SK-N-SH (cell line): ENCODE measurements around the gene CHST13. TPM values are rescaled to one million over a fixed set of nuclear protein-coding genes. Genes with fewer than 3 reads are reported as not detected.
A peak's percentile ranks its signal among the peaks of the same experiment; 100 is the strongest.

ENCODE experiments used
- CTCF ChIA-PET: fragments of 300-600, 350-600 bp; formaldehyde crosslinking; extraction: SDS; loops from one replicate; lab custom pipeline; 2021; lab: Yijun Ruan, JAX
- POLR2A ChIA-PET: fragments of 350-600 bp; sonication (Branson Sonifier 250); formaldehyde crosslinking; extraction: SDS; loops from one replicate; lab custom pipeline; 2020; ENCODE audit warnings: antibody characterized with exemption, inconsistent platforms; lab: Yijun Ruan, JAX
- DNase-seq: peaks from one replicate; pipeline ENCODE4 v3.0.0; 2012
- H2AFZ ChIP-seq: fragments of 200-600 bp; sonication (generic); 2 replicates; pipeline ENCODE4 v1.8.1; 2016; ENCODE audit warnings: antibody characterized with exemption, mild to moderate bottlenecking, low read depth
- H3F3A ChIP-seq: fragments of 200-600 bp; sonication (generic); replicated peaks from 2 replicates; pipeline ENCODE3; 2016; ENCODE audit warnings: antibody characterized with exemption, mild to moderate bottlenecking; ENCODE audit not compliant: insufficient read depth
- H3K27ac ChIP-seq, 2 experiments: fragments of 200-500 bp in 1 of 2; fragments of 200-600 bp in 1 of 2; sonication (Bioruptor generic) in 1 of 2; sonication (generic), shearing (Covaris generic) in 1 of 2; 2 replicates each; pipeline versions ENCODE4 v1.5.1 to v1.6.1; 2014 to 2016; ENCODE audit warnings: low read depth in 2 of 2, inconsistent platforms in 1 of 2, low read length in 1 of 2, mild to moderate bottlenecking in 1 of 2, mixed read lengths in 1 of 2
- H3K27me3 ChIP-seq: fragments of 200-600 bp; sonication (generic), shearing (Covaris generic); 2 replicates; pipeline ENCODE4 v1.6.1; 2016; ENCODE audit warnings: mixed run types; ENCODE audit not compliant: insufficient read depth
- H3K36me3 ChIP-seq, 2 experiments: fragments of 200-500 bp in 1 of 2; fragments of 200-600 bp in 1 of 2; sonication (Bioruptor generic) in 1 of 2; sonication (generic) in 1 of 2; replicated peaks in 1 of 2; 2 replicates each; pipeline versions ENCODE3 to v1.5.1; 2014 to 2016; ENCODE audit warnings: low read length in 1 of 2, mild to moderate bottlenecking in 1 of 2; ENCODE audit not compliant: insufficient read depth in 2 of 2, control insufficient read depth in 1 of 2
- H3K4me1 ChIP-seq, 2 experiments: fragments of 200-500 bp in 1 of 2; fragments of 200-600 bp in 1 of 2; sonication (Bioruptor generic) in 1 of 2; sonication (generic), shearing (Covaris generic) in 1 of 2; 2 replicates each; pipeline versions ENCODE4 v1.5.1 to v1.6.1; 2014 to 2016; ENCODE audit warnings: low read depth in 1 of 2, low read length in 1 of 2, mixed run types in 1 of 2; ENCODE audit not compliant: insufficient read depth in 2 of 2, control insufficient read depth in 1 of 2
- H3K4me2 ChIP-seq: fragments of 200-600 bp; sonication (generic), shearing (Covaris generic); 2 replicates; pipeline ENCODE4 v1.6.1; 2017; ENCODE audit warnings: mixed run types
- H3K4me3 ChIP-seq, 2 experiments: fragments of 200-500 bp in 1 of 2; fragments of 200-600 bp in 1 of 2; sonication (Bioruptor generic) in 1 of 2; sonication (generic), shearing (Covaris generic) in 1 of 2; 2 replicates each; pipeline versions ENCODE4 v1.5.1 to v1.8.1; 2014 to 2016; ENCODE audit warnings: low read depth in 2 of 2, inconsistent platforms in 1 of 2, low read length in 1 of 2, mild to moderate bottlenecking in 1 of 2, mixed read lengths in 1 of 2, moderate library complexity in 1 of 2
- H3K79me2 ChIP-seq: fragments of 200-600 bp; sonication (generic); 2 replicates; pipeline ENCODE4 v1.8.1; 2017; ENCODE audit warnings: mild to moderate bottlenecking; ENCODE audit not compliant: insufficient read depth
- H3K9ac ChIP-seq: fragments of 200-600 bp; sonication (generic); 2 replicates; pipeline ENCODE4 v1.6.1; 2017; ENCODE audit warnings: mixed run types
- H3K9me2 ChIP-seq: fragments of 200-600 bp; sonication (generic); 2 replicates; pipeline ENCODE4 v1.6.1; 2017; ENCODE audit warnings: mixed run types
- H3K9me3 ChIP-seq: fragments of 200-600 bp; sonication (generic); 2 replicates; pipeline ENCODE4 v1.6.1; 2017; ENCODE audit warnings: mixed run types, mild to moderate bottlenecking, moderate library complexity
- H4K20me1 ChIP-seq: fragments of 200-600 bp; sonication (generic); 2 replicates; pipeline ENCODE4 v1.6.1; 2017; ENCODE audit warnings: mild to moderate bottlenecking, mixed run types; ENCODE audit not compliant: insufficient read depth
- EZH2phosphoT487 ChIP-seq: fragments of 200-600 bp; sonication (generic); IDR thresholded peaks from 2 replicates; pipeline ENCODE4 v1.6.1; 2017; ENCODE audit warnings: low read depth, mixed run types, mild to moderate bottlenecking, antibody characterized with exemption, moderate library complexity, borderline replicate concordance
- FOSL2 ChIP-seq: IDR thresholded peaks from 2 replicates; pipeline ENCODE4 v1.4.0; 2012; ENCODE audit warnings: low read depth, mild to moderate bottlenecking, moderate library complexity, borderline replicate concordance
- MEF2A ChIP-seq: IDR thresholded peaks from 2 replicates; pipeline ENCODE4 v1.4.0; 2012; ENCODE audit warnings: low read depth, borderline replicate concordance
- MXI1 ChIP-seq: IDR thresholded peaks from 2 replicates; pipeline ENCODE4 v1.6.1; 2012; ENCODE audit warnings: mild to moderate bottlenecking, low read depth, low read length, improper control_type of control experiment
- NRF1 ChIP-seq: IDR thresholded peaks from 2 replicates; pipeline ENCODE4 v1.6.1; 2012; ENCODE audit warnings: low read depth, mild to moderate bottlenecking, low read length
- RCOR1 ChIP-seq: fragments of 150-350 bp; IDR thresholded peaks from 2 replicates; pipeline ENCODE4 v1.6.1; 2017; ENCODE audit warnings: antibody characterized with exemption, low read length
- TAF1 ChIP-seq: IDR thresholded peaks from 2 replicates; pipeline ENCODE4 v1.6.1; 2012; ENCODE audit warnings: low read depth, mild to moderate bottlenecking, low read length, moderate library complexity, borderline replicate concordance
- YY1 ChIP-seq: IDR thresholded peaks from 2 replicates; pipeline ENCODE4 v1.4.0; 2012; ENCODE audit warnings: low read depth, mild to moderate bottlenecking
- WGBS: methylation state at CpG from one replicate; pipeline ENCODE4 v1.1.6; 2017; ENCODE audit warnings: low lambda C conversion rate; 5-methylcytosine and 5-hydroxymethylcytosine counted together
- polyA plus RNA-seq, 3 experiments: library from polyadenylated mRNA; depleted of rRNA; stranded (reverse); fragments of >200 nt; gene quantifications; 2 replicates each; pipeline ENCODE4 v1.2.3, GENCODE V29; 2012
- TF ChIP-seq, protein P1 (sequence below): IDR thresholded peaks from 2 replicates; pipeline ENCODE4 v1.4.0; 2012; ENCODE audit warnings: low read depth, borderline replicate concordance

Gene CHST13
- polyA plus RNA-seq, 1 of the 3 experiments (the other 2 are of a cell fraction): 0.41 TPM

DNA sequence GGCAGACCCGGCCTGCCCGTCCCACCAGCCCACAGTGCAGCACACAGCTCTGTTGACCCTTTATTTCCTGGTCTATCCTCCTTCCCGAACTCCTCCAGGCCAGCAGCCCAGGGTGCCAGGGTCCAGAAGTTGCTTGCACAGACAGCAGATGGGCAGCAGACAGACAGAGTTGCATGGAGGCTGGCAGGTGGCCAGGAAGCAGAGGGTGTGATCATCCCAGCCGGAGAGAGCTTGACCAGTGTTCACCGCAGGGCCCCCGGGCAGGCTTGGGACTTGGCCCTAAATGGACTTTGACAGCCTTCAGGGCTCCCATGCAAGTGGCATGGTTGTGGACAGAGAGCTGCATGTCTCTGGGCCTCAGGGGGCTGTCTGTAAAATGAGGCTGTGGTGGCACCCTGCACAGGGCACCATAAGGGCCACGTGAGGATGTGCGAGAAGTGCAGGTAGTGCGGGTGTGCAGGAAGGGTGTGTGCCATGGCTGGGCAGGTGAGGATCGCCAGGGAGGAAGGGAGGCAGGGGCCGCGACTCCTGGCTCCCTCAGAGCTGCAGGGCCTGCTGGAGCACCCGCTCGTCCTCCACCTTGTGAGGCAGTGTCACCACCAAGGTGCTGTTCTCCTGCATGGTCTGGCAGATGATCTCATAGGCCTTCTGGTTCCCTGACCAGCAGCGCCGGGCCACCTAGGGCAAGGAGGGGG lies 42.0 kb upstream of the CHST13 start:
- Histone ChIP-seq H3K4me2 (no peak overlapping the region), H3K27ac (peak overlapping the region in 1 of 2 experiments; percentile 80; a peak in 2 of 4 replicates), H3K79me2 (no peaks in the 10 kb centered on the region), H4K20me1 (no peaks in the 10 kb centered on the region), H3K4me1 (peaks cover 0 to 34% of the 10 kb centered on the region in 2 experiments; a peak in 1 of 4 replicates), H2AFZ (no peak overlapping the region), H3K9me3 (no peaks in the 10 kb centered on the region), H3K9me2 (no peaks in the 10 kb centered on the region), H3K4me3 (no peak overlapping the region), H3K27me3 (no peaks in the 10 kb centered on the region), H3K9ac (no peak overlapping the region), H3F3A (peaks cover 6% of the 10 kb centered on the region), H3K36me3 (no peaks in the 10 kb centered on the region)
- ChIA-PET POLR2A (interaction anchor here (1.0 kb wide), 1 partner anchor 9 kb away, joined by 3 read pairs; no protein-coding TSS in a partner anchor), CTCF (interaction anchor here (1.0 kb wide), 1 partner anchor 41 kb away, joined by 3 read pairs; no protein-coding TSS in a partner anchor)
- peak; percentile 77 for DNase-seq
- TF ChIP-seq MXI1: peak; percentile 57; the same call in 1 of the 2 replicates
- peak; percentile 8; the same call in 1 of the 2 replicates for TF ChIP-seq RCOR1
- TF ChIP-seq MEF2A: no peak
- 70% methylated on average over 13 of the region's 16 CpGs for WGBS

DNA sequence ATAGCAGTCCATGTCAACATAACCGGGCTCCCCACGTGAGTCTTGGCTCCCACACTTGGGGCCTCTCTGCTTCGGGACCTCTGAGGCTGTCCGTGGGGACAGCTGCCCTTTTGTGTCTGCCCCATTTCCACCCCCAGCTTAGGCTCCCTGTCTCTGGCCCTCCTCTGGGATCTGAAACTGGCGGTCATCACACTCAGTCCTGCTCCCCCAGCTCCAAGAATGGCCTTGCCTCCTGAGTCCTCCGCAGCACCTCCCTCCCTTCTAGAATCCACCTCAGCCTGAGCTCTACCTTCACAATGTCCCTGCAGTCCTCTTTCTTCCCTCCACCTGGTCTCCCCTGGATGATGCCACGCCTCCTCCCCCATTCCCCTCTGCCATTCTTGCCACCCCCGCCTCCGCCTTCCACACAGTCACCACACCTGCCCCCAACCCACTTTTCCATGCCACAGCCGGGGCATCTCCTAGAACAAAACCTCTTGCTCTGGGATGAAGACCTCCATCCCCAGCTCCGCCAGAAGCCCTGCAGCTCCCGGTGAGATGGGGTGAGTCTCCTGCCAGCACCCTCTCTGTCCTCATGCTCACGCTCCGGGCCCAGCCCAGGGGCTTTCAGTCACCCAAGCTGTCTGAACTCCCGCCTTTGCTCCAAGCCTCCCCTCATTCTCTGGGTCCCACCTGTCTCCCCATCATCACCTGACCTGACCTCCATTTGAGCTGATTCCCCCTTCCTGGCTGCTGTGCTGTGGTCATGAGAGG lies 41.3 kb upstream of the CHST13 start:
- Histone ChIP-seq H3K36me3 (no peaks in the 10 kb centered on the region), H3K27me3 (no peaks in the 10 kb centered on the region), H3K79me2 (no peaks in the 10 kb centered on the region), H3F3A (peaks cover 2% of the 10 kb centered on the region), H3K9ac (no peak overlapping the region), H3K27ac (no peak overlapping the region; a peak in 1 of 4 replicates), H3K9me2 (no peaks in the 10 kb centered on the region)
- DNase-seq: no peak
- CTCF ChIA-PET: interaction anchor here (0.6 to 1.0 kb wide), 3 partner anchors 14 to 603 kb away, joined by 3 read pairs; no protein-coding TSS in a partner anchor
- 71% methylated on average over 13 of the region's 15 CpGs for WGBS
- no peak for TF ChIP-seq EZH2phosphoT487
- TF ChIP-seq MEF2A: no peak
- no peak for TF ChIP-seq TAF1
- TF ChIP-seq, protein P1, sequence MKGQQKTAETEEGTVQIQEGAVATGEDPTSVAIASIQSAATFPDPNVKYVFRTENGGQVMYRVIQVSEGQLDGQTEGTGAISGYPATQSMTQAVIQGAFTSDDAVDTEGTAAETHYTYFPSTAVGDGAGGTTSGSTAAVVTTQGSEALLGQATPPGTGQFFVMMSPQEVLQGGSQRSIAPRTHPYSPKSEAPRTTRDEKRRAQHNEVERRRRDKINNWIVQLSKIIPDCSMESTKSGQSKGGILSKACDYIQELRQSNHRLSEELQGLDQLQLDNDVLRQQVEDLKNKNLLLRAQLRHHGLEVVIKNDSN: no peak
- no peak for TF ChIP-seq FOSL2
- TF ChIP-seq NRF1: no peak
- TF ChIP-seq YY1: no peak
- TF ChIP-seq, all 33 proteins: peak for 0
- Histone ChIP-seq H3K9me3 (no peaks in the 10 kb centered on the region), H3K4me3 (no peak overlapping the region), H4K20me1 (no peaks in the 10 kb centered on the region), H2AFZ (no peak overlapping the region), H3K4me1 (peaks cover 0 to 34% of the 10 kb centered on the region in 2 experiments; a peak in 1 of 4 replicates), H3K4me2 (no peak overlapping the region)
- POLR2A ChIA-PET: interaction anchor here (1.0 kb wide), 1 partner anchor 10 kb away, joined by 3 read pairs; no protein-coding TSS in a partner anchor
